GM12878 (cell line): ENCODE results near the gene MTR. TPM values are rescaled to one million over a fixed set of nuclear protein-coding genes. Genes with fewer than 3 reads are reported as not detected.

ENCODE experiments used
- ATF7 ChIP-seq: fragments of 450-650 bp; IDR thresholded peaks from 2 replicates; pipeline ENCODE4 v1.6.1; 2016; ENCODE audit warnings: low read depth, mild to moderate bottlenecking
- CREB1 ChIP-seq: IDR thresholded peaks from 2 replicates; pipeline ENCODE4 v1.6.1; 2012; ENCODE audit warnings: low read depth, mild to moderate bottlenecking, inconsistent platforms
- FOS ChIP-seq: IDR thresholded peaks from 3 replicates; pipeline ENCODE4 v1.6.1; 2011; ENCODE audit warnings: borderline replicate concordance; ENCODE audit not compliant: insufficient read length; ENCODE audit errors: extremely low read depth
- IRF4 ChIP-seq: IDR thresholded peaks from 2 replicates; pipeline ENCODE4 v1.6.1; 2011; ENCODE audit warnings: low read depth, low read length
- MEF2B ChIP-seq: fragments of 450-650 bp; IDR thresholded peaks from 2 replicates; pipeline ENCODE4 v1.6.1; 2018; ENCODE audit warnings: mild to moderate bottlenecking, moderate library complexity; ENCODE audit not compliant: partially characterized antibody, poor library complexity, severe bottlenecking
- MLLT1 ChIP-seq: fragments of 450-650 bp; IDR thresholded peaks from 2 replicates; pipeline ENCODE4 v1.6.1; 2016; ENCODE audit warnings: mild to moderate bottlenecking
- MTA2 ChIP-seq: fragments of 450-650 bp; IDR thresholded peaks from 2 replicates; pipeline ENCODE4 v1.6.1; 2016; ENCODE audit warnings: low read depth, mild to moderate bottlenecking, moderate library complexity
- TCF12 ChIP-seq: IDR thresholded peaks from 2 replicates; pipeline ENCODE4 v1.6.1; 2011; ENCODE audit warnings: low read depth, mild to moderate bottlenecking, low read length
- ZBTB40 ChIP-seq: fragments of 450-650 bp; IDR thresholded peaks from 2 replicates; pipeline ENCODE4 v1.6.1; 2016; ENCODE audit warnings: mild to moderate bottlenecking, moderate library complexity, borderline replicate concordance
- ZNF207 ChIP-seq: fragments of 450-650 bp; IDR thresholded peaks from 2 replicates; pipeline ENCODE4 v1.6.1; 2014; ENCODE audit warnings: antibody characterized with exemption, mild to moderate bottlenecking, borderline replicate concordance
- ZNF622 ChIP-seq: fragments of 450-650 bp; IDR thresholded peaks from 2 replicates; pipeline ENCODE4 v1.6.1; 2017; ENCODE audit warnings: mild to moderate bottlenecking, inconsistent platforms
- polyA plus RNA-seq, 11 experiments: library from polyadenylated mRNA; depleted of rRNA in 4 of 11; unstranded in 6 of 11; stranded (reverse) in 5 of 11; fragments of >200 nt; fragmentation: Nextera tagmentation in 4 of 11; fragmentation: Illumina TruSeq in 1 of 11; extraction: Ambion mirVana in 4 of 11; extraction: Trizol in 1 of 11; gene quantifications; 1 replicate in 1 of 11; 2 replicates in 10 of 11; pipeline versions ENCODE4 v1.2.1 to v1.2.3, GENCODE V29; 2011 to 2016; ENCODE audit warnings: inconsistent platforms in 2 of 11, missing spikeins in 2 of 11, low read depth in 1 of 11
- total RNA-seq, 4 experiments: library from RNA; depleted of rRNA in 3 of 4; stranded (reverse); fragments of >200 nt in 3 of 4; fragmentation: Illumina TruSeq in 1 of 4; extraction: Trizol in 1 of 4; gene quantifications; 2 replicates each; pipeline versions ENCODE4 v1.2.1 to v1.2.3, GENCODE V29; 2013 to 2021

Gene MTR
- total and polyA plus RNA-seq, 10 of the 15 experiments (the other 5 are each of a cell fraction or from before 2014, with no cell fraction given): 2.4 to 38.7 (median 16.5) TPM

- TF ChIP-seq CREB1 (no peak), FOS (no peak), IRF4 (no peak), MEF2B (no peak), ZNF622 (no peak), MLLT1 (no peak), ZBTB40 (no peak), TCF12 (no peak), ATF7 (no peak), ZNF207 (no peak), MTA2 (no peak)
Measured at GRCh38 chr1:236920286-236920894, 125.3 kb downstream of the MTR start (continued).
